Measurements from ENCODE around the gene PTCSC3. TPM values are rescaled to one million over a fixed set of nuclear protein-coding genes. Genes with fewer than 3 reads are reported as not detected.
"Not testable (repeated sequence)": the region's sequence is repeated elsewhere in the genome, so short reads cannot be mapped to it uniquely, and the experiment has no call there.

The PTCSC3 gene
- total and polyA plus RNA-seq, 8 donors, result 1.5 to 4.6 (median 2.6) TPM; not detected in 1

DNA sequence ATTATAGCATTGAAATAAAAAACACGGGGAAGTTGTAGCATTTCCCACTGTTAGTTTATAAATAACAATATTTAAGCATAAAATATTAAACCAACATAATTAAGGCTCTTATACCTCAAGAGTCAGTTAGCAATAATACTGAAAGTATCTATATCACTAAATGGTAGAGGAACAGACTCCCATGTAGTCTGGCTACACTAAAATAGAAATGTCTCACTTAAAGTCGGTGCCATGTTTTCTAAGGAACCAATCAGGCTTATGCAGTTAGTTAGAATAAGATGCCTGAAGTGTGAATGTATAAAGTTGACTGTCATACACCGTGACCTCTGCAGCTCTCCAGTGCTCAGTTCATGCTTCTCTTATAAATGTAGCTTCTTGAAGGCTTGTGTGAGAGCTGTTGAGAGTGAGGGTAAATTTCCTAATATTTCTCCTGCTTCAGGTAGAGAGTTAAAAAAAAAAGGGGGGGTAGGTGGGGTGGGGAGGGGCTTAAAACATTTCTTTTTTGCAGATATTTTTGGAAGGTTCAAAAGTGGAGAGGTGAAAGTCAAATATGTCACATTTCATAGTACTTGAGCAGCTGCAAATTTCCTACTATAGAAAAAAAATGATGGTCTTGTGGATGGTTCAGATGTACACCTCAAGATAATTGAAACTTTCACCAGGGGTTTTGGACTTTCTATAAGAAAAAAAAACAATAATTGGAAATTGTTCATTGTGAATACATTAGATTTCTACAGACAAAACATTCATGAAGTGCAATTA, 64.5 kb downstream of the PTCSC3 start:
- ATAC-seq (no peak), DNase-seq (no peak)
- TF ChIP-seq CTCF (IDR thresholded peaks at IDR 0.05), result no peak
- H3K27me3 ChIP-seq, result no peaks in the 10 kb centered on the region
- intact Hi-C loops (cut with DNase I), result no loop called here
- no peaks in the 10 kb centered on the region for H3K36me3 ChIP-seq
- no peak overlapping the region for H3K27ac ChIP-seq
- H3K4me1 ChIP-seq, result no peaks in the 10 kb centered on the region
- no peaks in the 10 kb centered on the region for H3K9me3 ChIP-seq
- H3K4me3 ChIP-seq, result no peak overlapping the region

DNA sequence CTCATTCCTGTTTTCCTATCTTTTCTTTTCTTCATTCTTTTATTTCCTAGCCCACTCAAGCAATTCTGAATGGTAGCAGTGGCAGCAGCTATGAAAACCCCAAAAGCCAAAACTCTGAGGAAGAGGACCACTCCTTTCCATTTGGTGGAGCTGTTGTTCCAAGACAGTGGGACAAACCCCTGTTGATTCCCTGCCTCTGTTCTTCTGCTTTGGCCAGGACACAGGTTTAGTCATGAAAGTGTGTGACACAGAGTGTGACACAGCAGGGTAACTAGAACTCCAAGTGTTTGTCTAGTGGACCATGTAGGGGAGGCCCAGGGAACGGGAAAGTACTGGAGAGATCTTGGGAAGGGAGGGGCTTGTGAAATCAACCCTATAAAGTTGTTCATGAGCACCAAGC, 71.1 kb downstream of the PTCSC3 start:
- no peaks in the 10 kb centered on the region for H3K9me3 ChIP-seq
- no peak for TF ChIP-seq CTCF (IDR thresholded peaks at IDR 0.05)
- no peaks in the 10 kb centered on the region for H3K4me1 ChIP-seq
- no peaks in the 10 kb centered on the region for H3K36me3 ChIP-seq
- intact Hi-C loops (cut with DNase I), result no loop called here
- no peak overlapping the region for H3K4me3 ChIP-seq
- ATAC-seq (peak; percentile 98), DNase-seq (peak in 1 of 4 donors; percentile 30)
- no peaks in the 10 kb centered on the region for H3K27me3 ChIP-seq
- H3K27ac ChIP-seq, result no peak overlapping the region

GRCh38 chr14:36104258-36104657, 72.3 kb downstream of the PTCSC3 start:
- H3K4me1 ChIP-seq; H3K36me3 ChIP-seq; ATAC-seq; H3K27ac ChIP-seq; DNase-seq; intact Hi-C loops (cut with DNase I); H3K27me3 ChIP-seq; H3K9me3 ChIP-seq; H3K4me3 ChIP-seq: not testable (repeated sequence)

DNA sequence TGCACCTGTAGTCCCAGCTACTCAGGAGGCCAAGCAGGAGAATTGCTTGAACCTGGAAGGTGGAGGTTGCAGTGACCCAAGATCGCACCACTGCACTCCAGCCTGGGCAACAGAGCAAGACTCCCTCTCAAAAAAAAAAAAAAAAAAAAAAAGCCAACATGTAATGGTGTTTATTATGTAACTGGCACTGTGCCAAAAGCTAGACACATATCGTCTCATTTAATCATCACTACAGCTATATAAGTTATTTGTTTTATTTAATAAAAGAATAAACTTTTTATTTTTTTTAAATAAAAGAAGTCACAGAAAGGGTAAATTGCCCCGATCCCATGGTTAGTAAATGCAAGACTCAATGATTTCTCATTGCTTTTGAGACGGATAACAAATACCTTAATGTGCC, 76.9 kb downstream of the PTCSC3 start:
- intact Hi-C loops (cut with DNase I), result no loop called here
- DNase-seq (no peak), ATAC-seq (no peak)
- Histone ChIP-seq H3K4me1 (no peaks in the 10 kb centered on the region), H3K36me3 (no peaks in the 10 kb centered on the region), H3K27ac (no peak overlapping the region), H3K27me3 (no peaks in the 10 kb centered on the region), H3K9me3 (no peaks in the 10 kb centered on the region), H3K4me3 (no peak overlapping the region)
- no peak for TF ChIP-seq CTCF (IDR thresholded peaks at IDR 0.05)

- no peaks in the 10 kb centered on the region for H3K27me3 ChIP-seq
- H3K4me1 ChIP-seq, result no peaks in the 10 kb centered on the region
- no peak for ATAC-seq
Observed at GRCh38 chr14:36097356-36097755, 79.2 kb downstream of the PTCSC3 start.

More at GRCh38 chr14:36097356-36097755, 79.2 kb downstream of the PTCSC3 start:
- H3K4me3 ChIP-seq, result no peak overlapping the region
- intact Hi-C loops (cut with DNase I), result no loop called here
- DNase-seq, result no peak
- no peaks in the 10 kb centered on the region for H3K36me3 ChIP-seq
- TF ChIP-seq CTCF (IDR thresholded peaks at IDR 0.05), result no peak
- H3K9me3 ChIP-seq, result no peaks in the 10 kb centered on the region
- no peak overlapping the region for H3K27ac ChIP-seq

Data from left lung (tissue), 10 donors.